MM.1S (cell line): ENCODE data around the gene DIRAS2.

Source experiments
- EZH2 ChIP-seq: fragments of 300-600 bp; sonication (generic); optimal IDR thresholded peaks from 2 replicates; pipeline ENCODE3; 2017; ENCODE audit warnings: low read depth, mild to moderate bottlenecking, antibody characterized with exemption, low read length, mixed read lengths
- EZH2phosphoT487 ChIP-seq: fragments of 300-600 bp; sonication (generic); IDR thresholded peaks from 2 replicates; pipeline ENCODE4 v1.6.1; 2018; ENCODE audit warnings: antibody characterized with exemption, low read length
- TF ChIP-seq, protein P1 (sequence below): fragments of 300-600 bp; sonication (generic); IDR thresholded peaks from 2 replicates; pipeline ENCODE4 v1.5.1; 2016; ENCODE audit warnings: antibody characterized with exemption, low read length, mixed read lengths

DNA sequence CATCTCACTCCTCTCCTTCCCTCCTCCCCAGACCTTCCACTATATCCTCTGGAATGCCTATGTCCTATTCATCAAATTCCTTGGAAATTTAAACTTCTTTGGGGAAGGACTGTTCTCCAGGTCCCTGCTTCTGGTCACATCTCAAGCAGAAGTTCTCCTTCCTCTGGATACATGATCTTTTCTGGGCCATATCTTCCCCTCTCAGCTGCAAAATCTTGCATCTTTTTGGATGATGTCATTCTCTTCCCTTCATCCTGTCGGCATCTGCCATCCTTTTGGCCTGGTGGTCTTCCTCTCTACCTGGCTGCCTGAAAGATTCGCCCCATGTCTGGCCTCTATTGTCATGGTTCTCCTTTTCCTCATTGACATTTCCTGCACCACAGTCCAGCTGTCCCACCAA is 5.2 kb upstream of the DIRAS2 start:
- TF ChIP-seq, protein P1, sequence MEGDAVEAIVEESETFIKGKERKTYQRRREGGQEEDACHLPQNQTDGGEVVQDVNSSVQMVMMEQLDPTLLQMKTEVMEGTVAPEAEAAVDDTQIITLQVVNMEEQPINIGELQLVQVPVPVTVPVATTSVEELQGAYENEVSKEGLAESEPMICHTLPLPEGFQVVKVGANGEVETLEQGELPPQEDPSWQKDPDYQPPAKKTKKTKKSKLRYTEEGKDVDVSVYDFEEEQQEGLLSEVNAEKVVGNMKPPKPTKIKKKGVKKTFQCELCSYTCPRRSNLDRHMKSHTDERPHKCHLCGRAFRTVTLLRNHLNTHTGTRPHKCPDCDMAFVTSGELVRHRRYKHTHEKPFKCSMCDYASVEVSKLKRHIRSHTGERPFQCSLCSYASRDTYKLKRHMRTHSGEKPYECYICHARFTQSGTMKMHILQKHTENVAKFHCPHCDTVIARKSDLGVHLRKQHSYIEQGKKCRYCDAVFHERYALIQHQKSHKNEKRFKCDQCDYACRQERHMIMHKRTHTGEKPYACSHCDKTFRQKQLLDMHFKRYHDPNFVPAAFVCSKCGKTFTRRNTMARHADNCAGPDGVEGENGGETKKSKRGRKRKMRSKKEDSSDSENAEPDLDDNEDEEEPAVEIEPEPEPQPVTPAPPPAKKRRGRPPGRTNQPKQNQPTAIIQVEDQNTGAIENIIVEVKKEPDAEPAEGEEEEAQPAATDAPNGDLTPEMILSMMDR, result no peak
- TF ChIP-seq EZH2, result no peak
- TF ChIP-seq EZH2phosphoT487, result no peak
